Fibroblast of skin of left quadriceps (primary cell): ENCODE measurements around the gene CELA2B.
"Not testable (repeated sequence)": the region's sequence is repeated elsewhere in the genome, so short reads cannot be mapped to it uniquely, and the experiment has no call there.

Source experiments
- DNase-seq, 2 experiments: peaks; one replicate each; pipeline ENCODE4 v3.0.0-alpha.2; 2013; ENCODE audit warnings: low read depth in 2 of 2

Gene CELA2B

DNA sequence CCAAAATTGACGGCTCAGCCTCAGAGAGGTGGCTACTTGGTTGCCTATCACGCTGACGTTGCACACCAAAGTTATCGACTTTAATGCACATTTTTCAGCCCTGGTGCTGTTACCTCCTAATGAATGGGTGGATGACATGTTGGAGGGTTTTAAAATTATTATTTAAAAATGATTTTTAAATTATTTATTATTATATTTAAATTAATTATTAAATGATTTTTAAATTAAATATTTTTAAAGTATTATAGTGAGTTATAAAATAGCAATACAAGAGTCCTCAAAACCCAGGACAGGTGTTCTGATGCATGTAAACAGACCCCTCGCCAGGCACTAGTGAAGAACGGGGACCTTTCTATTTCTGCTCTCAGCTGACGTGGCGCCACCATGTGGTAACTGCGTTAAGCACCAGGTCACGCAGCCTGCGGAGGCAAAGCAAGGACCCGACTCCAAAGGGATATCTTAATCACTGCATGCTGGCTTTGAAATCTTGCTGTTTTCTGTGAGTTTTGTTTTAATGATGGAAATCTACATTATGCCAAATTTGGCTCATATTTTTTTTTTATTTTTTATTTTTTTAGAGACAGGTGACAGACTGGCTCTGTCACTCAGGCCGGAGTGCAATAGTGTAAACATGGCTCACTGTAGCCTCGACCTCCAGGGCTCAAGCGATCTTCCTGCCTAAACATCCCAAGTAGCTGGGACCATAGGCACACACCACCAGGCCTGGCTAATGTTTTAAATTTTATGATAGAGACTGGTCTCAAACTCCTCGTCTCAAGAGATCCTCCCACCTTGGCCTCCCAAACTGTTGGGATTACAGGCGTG, 25.5 kb downstream of the CELA2B start:
- DNase-seq: peak; percentile 5 to 8

- DNase-seq: no peak
Measured at GRCh38 chr1:15504436-15504835, 28.5 kb downstream of the CELA2B start.

DNA sequence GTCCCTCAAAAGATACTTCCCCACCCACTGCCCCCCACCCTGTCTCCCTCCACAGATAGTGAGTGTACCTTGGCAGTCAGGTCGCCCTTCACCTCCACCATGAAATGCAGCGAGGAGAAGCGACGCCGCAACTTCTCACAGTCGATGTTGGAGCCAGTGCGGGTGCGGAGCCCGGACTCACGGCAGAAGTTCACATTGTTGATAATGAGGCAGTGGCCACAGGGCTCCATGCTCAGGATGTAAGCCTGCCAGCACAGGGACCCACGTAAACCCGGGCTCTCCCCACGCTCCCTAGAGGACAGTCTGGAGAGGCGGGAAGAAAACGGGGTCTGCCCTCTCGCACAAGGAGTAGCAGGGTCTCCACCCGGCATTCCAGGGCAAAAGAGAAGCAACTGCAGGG, 30.9 kb downstream of the CELA2B start:
- DNase-seq: no peak

DNA sequence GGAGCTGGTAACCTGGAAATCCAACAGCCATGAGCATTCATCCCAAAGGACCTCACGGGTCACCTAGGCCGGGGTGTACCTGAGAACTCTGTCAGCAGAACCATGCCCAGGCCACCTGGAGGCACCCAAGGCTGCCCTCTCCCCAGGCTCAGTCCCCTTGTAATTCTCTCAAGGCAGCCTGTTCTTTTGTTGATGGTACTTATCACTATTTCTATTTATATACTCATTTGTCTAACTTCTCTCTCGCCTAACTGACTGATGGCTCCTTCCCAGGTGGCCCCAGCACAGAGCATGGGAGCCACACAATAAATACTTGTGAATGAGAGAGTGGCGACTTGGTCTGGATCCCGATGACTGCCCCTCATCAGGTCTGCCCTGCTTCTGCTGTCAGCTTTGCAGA, 31.4 kb downstream of the CELA2B start:
- no peak for DNase-seq

- DNase-seq: no peak
Measured at GRCh38 chr1:15508700-15509487, 33.0 kb downstream of the CELA2B start.

DNA sequence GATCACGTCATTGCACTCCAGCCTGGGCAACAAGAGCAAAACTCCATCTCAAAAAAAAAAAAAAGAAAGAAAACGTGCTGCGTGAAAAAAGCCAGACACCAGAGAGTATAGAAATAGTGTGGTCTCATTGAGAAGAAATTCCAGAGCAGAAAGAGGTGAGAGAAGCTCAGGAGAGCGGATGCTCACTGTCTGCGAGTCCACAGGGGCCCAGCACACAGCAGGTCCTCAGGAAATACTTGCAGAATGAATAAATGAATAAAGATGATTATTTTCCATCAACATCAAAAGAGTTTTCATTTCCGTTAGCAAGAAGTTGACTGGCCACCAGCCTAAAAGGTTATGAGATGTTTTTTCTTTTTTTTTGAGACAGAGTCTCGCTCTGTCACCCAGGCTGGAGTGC, 33.7 kb downstream of the CELA2B start:
- DNase-seq: no peak

GRCh38 chr1:15510611-15511405, 34.9 kb downstream of the CELA2B start:
- DNase-seq: no peak

- DNase-seq: no peak
Measured at GRCh38 chr1:15513192-15513591, 37.3 kb downstream of the CELA2B start.

GRCh38 chr1:15513919-15514318, 38.0 kb downstream of the CELA2B start:
- DNase-seq: no peak

- not testable (repeated sequence) for DNase-seq
Measured at GRCh38 chr1:15514557-15514956, 38.7 kb downstream of the CELA2B start.

DNA sequence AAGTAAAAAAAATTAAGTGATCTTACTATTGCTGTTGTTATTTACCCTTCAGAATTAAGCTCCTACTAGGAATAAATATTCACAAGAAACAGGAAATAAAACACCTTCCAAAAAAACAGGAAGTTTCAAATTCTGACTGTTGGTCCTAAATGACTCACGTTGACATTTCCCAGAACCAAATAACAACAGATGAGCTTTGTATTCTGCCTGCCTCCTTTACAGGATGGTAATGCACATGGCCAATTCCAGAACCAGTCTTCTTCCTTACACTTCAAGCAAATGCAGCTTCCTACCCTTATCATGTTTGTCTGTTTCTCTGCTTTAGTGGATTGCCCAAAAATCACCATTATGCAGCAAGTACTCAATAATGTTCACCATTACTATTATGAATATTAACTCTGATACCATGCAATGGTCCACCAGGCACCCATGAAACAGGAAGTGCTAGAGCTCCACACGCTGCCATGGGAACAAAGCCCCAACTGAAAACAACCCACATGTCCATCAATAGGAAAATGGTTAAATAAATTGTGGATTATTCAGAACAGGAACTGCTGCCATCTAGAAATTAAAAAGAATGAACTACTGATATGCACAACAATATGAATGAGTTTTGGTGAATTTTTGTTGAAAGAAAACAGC, 39.2 kb downstream of the CELA2B start:
- DNase-seq: no peak

- no peak for DNase-seq
Measured at GRCh38 chr1:15519625-15520024, 43.7 kb downstream of the CELA2B start.

GRCh38 chr1:15521206-15521906, 45.5 kb downstream of the CELA2B start:
- not testable (repeated sequence) for DNase-seq

DNA sequence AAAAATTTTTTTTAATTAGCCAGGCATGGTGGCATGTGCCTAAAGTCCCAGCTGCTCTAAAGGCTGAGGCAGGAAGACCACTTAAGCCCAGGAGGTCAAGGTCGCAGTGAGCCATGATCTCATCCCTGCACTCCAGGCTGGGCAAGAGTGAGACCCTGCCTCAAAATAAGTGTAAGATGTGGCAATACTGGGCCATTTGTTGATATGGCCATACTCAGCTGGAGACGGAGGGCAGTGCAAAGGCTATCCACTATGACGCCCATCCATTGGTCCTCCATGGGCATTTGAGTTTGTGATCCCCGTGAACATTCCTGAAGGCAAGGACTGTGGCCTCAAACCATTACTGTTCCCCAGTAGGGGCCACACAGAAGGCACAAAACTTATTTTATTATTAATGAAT, 46.6 kb downstream of the CELA2B start:
- DNase-seq: no peak

DNA sequence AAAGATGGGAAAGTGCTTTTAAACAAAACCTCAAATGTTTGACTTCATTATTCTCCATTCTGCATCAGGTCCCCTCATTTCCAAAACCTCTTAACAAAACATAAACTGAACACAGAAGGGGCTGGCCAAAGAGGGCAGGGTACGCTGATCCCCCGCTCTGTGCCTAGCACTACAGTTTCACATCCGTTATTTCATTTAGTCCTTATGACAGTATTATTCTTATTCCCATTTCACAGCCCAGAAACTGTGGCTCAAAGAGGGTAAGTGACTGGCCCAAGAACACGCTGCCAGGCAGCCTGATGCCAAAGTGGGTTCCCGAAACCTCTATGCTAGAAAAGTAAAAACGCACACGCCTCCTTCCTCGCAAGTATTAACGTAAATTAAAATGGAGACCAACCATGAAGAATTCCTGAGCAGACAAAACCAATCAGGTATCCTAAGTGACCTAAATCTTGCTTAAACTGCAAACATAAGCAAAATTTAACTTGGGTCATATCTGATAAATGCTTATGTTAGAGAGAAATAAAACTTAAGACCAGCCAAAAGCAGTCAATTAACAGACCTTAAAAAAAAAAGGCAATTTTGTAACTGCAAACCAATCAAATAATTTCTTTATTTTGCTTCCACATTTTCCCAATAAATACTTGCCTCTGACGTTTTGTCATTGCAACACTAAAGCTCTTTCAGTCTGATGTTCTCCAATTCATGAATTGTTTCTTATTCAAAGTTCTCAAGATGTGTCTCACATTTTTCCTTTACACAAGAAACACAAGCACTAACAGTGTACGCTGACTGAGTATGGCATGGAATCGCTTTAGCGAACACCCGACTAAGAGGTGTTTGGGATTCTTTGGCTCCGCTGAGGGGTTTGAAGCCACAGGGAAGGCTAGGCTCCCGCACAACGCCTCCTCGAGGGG, 47.5 kb downstream of the CELA2B start:
- peak in 1 of 2 experiments; percentile 6 for DNase-seq

GRCh38 chr1:15524021-15524282, 48.0 kb downstream of the CELA2B start, which contains the start of gene CASP9:
Gene CASP9 (minus strand): TSS chr1:15524215. CDS start chr1:15524200, 15 bp downstream.
- DNase-seq: no peak

DNA sequence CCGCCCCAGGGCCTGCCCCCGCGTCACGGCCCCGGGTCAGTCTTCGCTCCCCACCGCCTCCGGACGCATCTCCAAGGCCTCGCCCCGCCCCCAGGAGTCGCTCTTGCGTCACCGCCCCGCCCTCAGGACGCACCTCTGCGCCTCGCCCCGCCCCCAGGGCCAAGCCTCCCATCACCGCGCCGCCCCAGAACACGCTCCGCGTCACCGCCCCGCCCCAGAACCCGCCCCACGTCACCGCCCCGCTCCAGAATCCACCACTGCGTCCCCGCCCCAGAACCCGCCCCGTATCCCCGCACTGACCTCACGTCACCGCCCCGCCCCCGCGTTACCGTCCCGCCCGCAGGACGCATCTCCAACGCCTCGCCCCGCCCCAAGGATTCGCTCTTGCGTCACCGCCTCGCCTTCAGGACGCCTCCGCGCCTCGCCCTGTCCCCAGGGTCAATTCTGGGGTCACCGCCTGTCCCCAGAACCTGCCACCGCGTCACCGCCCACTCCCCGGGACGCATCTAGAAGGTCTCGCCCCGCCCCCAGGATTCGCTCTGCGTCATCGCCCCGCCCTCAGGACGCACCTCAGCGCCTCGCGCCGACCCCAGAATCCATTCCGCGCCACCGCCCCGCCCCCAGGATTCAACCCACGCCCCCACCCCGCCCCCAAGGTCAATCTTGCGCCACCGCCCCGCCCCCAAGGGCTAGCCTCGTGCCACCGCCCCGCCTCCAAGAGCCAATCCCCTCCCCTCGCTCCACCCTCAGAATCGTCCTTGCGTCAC, 48.6 kb downstream of the CELA2B start:
- DNase-seq: peak; percentile 97

DNA sequence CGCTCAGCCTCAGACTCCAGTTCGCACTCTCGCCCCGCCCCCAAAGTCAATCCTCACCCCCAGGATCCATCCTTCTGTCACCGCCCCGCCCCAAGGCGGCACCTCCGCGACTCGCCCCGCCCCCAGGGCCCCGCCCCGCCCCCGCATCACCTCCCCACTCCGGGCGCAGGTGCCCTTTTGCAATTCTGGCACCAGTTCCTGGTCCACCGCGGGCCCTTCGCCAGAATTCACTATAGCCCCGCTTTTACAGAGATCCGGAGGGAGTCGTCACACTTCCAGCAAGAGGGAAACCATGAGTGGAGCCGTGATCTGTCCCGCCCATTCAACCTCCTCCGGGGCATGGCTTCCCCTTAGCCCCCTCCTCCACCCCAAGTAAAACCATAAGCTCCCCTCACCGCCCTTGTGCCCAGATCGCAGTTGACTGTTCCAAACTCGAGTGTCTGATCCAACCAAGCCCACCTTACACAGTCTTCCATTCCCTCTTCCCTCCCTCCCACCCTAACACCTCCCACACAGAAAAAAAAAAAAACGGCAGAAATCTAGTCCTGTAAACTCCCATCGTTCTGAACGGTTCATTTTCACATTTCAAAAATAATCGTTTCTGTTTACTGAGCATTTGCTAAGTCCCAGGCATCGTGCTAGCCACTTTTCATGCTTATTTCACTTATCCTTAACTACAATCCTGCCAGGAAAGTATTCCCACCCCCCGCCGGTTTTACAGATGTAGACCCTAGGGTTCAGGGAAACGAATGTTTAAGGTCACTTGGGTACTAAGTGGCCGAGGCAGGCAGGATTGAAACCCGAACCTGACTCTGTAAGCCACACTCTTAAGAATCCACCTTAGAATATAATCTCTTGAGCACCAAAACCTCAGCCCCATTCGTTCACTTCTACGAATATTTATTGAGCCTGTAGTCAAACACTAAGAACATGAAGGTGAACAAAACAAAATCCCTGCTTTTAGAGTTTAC, 49.4 kb downstream of the CELA2B start:
- no peak for DNase-seq
